Activated CD4-positive, alpha-beta T cell treated with anti-CD3 and anti-CD28 coated beads, Interleukin-2, amount 50 U/mL, for 48 hours (primary cell): ENCODE data around the gene EVA1A.
"Not testable (repeated sequence)": the region's sequence is repeated elsewhere in the genome, so short reads cannot be mapped to it uniquely, and the experiment has no call there.

Experiments used
- DNase-seq, 2 experiments: peaks; one replicate each; pipeline ENCODE4 v3.0.0-alpha.2; 2020

The EVA1A gene

DNA sequence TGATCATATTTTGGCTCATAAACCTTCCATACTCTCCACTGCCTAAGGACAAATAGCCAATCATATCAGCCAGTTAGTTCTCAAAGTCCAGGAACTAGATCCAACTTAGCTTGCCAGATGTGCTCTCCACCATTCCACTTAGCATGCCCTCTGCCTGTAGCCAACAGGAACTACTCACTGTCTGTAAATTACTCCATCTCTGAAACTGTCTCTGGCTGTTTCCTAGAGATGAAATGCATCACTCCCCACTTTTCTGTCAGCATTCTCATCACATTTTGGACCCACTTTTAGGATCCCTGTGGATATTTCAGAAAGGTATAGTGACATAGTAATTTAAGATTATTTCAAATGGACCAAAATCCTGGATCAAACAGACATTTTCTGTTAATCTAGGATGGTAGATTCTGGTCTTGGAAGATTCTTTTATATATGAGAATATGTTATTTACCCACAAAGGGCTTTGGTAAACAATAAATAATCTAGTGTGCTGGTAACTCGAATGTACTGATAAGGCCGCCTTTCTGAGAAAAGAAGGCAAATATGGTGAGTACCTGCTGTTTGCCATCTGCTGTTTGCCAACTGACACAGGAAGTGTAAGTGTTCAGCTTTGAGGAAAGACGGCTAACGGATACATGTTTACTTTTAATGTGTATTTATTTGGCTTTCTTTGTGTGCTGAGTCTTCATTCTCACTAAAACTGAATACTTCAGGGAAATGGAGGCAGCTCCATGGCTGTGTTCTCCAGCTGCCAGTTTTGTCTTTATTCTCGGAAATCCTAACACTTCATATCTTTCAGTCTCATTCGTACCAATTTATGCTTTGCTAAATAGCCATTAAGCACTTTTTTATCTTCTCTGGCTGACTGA lies 79.5 kb downstream of the EVA1A start:
- no peak for DNase-seq

DNA sequence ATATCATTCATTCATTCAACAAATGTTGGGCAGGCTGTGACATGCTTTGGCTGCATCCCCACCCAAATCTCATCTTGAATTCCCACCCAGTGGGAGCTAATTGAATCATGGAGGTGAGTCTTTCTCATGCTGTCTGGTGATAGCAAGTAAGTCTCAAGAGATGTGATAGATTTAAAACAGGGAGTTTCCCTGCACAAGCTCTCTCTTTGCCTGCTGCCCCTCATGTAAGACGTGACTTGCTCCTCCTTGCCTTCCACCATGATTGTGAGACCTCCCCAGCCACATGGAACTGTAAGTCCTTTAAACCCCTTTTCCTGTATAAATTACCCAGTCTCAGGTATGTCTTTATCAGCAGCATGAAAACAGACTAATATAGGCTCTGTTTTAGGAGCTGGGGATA lies 83.0 kb downstream of the EVA1A start:
- not testable (repeated sequence) for DNase-seq

DNA sequence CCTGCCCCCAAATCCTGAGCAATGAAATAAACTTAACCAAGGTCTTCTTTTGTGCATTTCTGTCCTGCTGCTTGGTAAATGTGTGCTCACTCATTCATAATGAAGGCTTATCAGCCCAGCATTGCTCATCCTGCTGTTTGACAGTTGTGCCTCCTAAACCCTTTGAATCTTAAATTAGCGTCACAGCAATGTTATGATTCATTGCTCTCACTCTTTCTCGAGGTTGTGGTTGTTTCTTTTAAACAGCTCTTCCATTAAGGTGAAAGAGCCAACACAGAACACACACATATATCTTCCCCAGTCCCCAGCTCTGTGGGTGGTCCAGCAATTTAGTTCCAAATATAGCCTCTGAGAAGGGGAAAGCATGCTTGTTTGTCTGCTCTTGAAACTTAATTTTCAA lies 84.0 kb downstream of the EVA1A start:
- no peak for DNase-seq

GRCh38 chr2:75475976-75476375 lies 84.8 kb downstream of the EVA1A start:
- no peak for DNase-seq

- no peak for DNase-seq
Measured at GRCh38 chr2:75475049-75475448, 85.7 kb downstream of the EVA1A start.

DNA sequence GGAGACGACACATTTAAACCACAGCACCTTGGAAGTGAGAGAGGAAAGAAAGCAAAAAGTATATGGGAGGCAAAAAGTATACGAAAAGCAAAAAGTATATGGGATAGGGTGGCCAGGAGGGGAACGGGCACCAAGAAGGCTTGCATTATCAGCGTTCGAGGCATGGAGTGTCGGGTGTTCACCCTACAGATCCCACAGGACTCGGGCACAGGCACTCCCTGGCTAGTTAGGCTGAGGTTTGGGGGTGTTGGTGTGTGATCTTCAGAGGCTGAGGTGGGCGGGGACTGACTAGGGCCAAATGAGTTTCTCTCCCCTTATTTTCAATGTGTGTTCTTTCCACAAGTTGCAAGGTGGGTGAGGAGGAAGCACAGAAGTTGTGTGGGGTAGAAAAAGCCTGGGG lies 86.6 kb downstream of the EVA1A start:
- no peak for DNase-seq

DNA sequence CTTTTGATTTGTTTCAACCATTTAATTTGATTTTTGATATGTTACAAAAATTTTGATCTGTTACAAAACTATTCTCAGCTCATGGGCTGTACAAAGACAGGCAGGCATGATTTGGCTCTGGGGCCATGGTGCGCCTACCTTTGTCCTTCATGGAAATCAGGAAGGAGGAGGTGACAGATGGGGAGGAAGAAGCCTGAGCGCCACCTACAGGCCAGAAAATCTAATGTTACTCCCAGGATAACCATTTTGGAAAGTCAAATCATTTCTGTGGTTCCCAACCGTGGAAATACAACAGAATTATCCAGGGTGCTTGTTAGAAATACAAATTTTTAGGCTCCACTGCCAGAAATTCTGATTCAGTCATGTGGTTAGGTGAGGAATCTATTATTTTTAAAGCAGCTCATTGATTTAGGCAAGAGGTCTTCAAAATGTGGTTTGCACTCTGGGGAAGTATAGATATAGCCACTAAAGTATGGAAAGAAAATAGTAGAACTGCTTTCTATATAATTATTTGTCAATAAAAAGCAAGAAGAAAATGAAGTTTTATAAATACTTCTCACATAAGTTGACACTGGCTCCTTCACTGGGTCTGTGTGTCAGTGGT lies 93.9 kb downstream of the EVA1A start:
- peak; percentile 6 to 25 for DNase-seq

DNA sequence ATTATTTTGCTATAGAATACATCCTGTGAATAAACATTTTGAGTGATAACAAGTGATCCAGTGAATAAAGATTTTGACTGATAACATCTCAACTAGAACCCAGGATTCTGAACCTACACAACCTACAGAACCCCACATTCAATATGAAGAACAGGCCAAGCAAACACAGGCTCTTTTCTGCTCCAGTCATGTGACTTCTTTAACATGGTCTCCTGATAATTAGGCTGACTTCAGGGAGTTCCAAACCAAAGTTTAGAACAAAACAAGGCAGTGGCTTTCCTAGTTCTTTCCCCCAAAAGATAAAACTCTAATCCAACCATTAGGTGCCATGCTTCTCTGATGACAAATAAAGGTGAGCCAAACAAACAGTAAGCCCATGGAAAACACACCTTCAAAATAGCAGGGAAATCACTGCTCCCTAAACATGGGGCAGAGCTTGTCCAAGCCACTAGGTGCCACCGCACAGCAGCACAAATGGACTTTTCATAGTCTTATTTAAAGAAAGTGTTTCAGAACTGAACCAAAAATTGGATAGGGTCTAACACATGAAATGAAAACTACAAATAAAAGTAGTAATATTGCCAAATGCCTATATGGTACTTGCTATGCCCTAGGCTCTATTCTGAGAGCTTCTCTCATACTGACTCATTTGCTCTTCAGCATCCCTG lies 95.3 kb downstream of the EVA1A start:
- no peak for DNase-seq

DNA sequence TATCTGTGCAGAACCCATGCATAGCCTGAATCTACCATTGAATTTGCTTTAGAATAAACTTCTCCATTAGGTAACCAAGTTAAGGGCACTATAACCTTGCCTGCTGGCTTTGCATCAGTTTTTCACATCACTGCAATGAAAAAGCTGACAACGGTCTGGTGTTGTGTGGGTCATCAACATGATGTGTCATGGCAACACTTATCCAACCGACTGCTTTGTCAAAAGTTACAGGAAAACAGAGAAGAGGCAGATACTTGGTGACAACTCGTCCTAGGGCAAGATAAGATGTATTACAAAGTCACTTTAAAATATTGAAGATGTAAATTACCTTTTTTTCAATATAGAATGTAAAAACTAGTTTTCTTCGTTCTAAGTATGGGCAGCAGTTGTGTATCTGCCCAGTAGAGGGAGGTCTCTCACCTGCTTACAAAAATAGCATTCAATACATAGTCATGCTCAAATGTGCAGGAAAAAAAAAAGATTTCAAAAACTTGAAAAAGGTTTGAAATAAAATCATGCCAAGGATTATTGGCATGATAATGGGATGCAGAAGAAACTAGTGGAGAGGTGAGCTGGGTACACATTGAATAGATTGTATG lies 96.3 kb downstream of the EVA1A start:
- no peak for DNase-seq

- no peak for DNase-seq
Measured at GRCh38 chr2:75462721-75463120, 98.0 kb downstream of the EVA1A start.

- no peak for DNase-seq
Measured at GRCh38 chr2:75462206-75462605, 98.5 kb downstream of the EVA1A start.

GRCh38 chr2:75460630-75461029 lies 100.1 kb downstream of the EVA1A start:
- no peak for DNase-seq

GRCh38 chr2:75459565-75460310 lies 101.0 kb downstream of the EVA1A start:
- DNase-seq, result no peak

DNA sequence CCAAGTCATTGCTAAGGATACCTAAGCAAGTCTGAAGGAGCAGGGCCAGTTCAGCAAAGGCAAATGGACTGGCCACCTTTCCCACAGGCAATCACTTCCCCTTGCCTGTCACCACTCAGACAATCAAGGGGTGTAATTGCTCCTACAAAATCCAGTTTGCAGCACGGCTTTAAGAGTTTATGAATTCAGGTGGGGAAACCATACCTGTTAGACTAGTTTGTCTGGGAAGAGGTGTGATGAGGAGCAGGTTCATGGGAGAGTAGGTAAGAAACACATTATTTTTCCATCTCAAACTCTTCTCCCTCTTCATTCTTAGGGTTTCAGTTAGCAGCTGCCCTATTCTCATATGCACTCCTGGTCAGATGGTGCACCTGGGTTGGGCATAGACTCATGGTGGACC lies 102.5 kb downstream of the EVA1A start:
- DNase-seq, result no peak

GRCh38 chr2:75456825-75457224 lies 103.9 kb downstream of the EVA1A start:
- no peak for DNase-seq

GRCh38 chr2:75456111-75456510 lies 104.6 kb downstream of the EVA1A start:
- no peak for DNase-seq

GRCh38 chr2:75454241-75454620 lies 106.5 kb downstream of the EVA1A start:
- no peak for DNase-seq

DNA sequence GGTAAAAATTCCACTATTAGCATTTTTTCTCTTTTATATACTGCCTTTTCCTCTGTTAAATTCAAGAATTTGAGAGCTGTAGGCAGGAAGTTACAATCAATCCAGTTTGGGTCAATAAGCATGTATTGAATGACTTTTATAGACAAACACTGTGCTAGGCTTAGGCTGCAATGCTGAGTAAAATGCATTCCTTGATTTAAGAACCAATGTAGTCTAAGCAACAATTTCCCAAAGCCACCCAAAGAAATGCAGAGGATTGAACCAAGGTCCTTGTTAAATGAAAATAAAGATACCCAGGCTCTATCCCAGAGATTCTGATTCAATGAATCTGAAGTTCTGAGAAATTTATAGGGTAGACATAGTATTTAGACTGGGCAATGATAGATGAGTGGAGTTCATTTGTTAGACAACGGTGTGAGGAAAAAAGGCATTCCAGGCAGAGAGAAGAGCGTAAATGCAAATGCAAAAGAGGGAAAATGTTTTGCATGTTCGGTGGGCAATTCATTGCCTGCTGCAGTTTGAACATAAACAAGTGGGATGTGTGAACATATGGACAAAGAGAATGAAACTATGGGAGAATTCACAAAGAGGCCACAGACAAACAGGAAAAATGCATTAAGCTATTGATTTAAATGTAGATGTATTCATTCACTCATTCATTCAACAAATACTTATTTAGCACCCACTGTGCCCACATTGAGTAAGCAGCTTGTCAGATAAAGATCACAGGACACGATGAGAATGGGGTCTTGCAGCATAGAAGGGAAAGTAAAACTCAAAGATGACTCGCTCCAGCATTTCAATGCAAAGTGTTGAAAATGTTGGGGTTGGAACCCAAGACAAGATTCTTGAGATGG lies 107.1 kb downstream of the EVA1A start:
- DNase-seq, result no peak

- no peak for DNase-seq
Measured at GRCh38 chr2:75450068-75450467, 110.7 kb downstream of the EVA1A start.

- no peak for DNase-seq
Measured at GRCh38 chr2:75447176-75447575, 113.6 kb downstream of the EVA1A start.
